Activated T-helper 17 cell treated with anti-CD3 and anti-CD28 coated beads, Interleukin-2, amount 50 U/mL, for 72 hours (primary cell): ENCODE data around the gene DGCR2. TPM values are rescaled to one million over a fixed set of nuclear protein-coding genes. Genes with fewer than 3 reads are reported as not detected.
"Not testable (repeated sequence)": the region's sequence is repeated elsewhere in the genome, so short reads cannot be mapped to it uniquely, and the experiment has no call there.

ENCODE experiments used
- ATAC-seq: fragments of 150-1000 bp; cut with Tn5 transposase; replicated peaks from 2 replicates; pipeline ENCODE4 v1.10.0; 2021; ENCODE audit warnings: mild to moderate bottlenecking, moderate library complexity
- H3K27ac Mint-ChIP-seq: one replicate; pipeline ENCODE4 v1.8.0; 2022; ENCODE audit warnings: mixed read lengths
- H3K27me3 Mint-ChIP-seq: one replicate; pipeline ENCODE4 v1.8.0; 2022; ENCODE audit warnings: mixed read lengths
- H3K36me3 Mint-ChIP-seq: one replicate; pipeline ENCODE4 v1.8.0; 2022; ENCODE audit warnings: low read depth, mild to moderate bottlenecking, mixed read lengths
- H3K4me1 Mint-ChIP-seq: one replicate; pipeline ENCODE4 v1.8.0; 2022; ENCODE audit warnings: mixed read lengths
- H3K4me3 Mint-ChIP-seq: one replicate; pipeline ENCODE4 v1.8.0; 2022; ENCODE audit warnings: mild to moderate bottlenecking, mixed read lengths
- H3K9me3 Mint-ChIP-seq: one replicate; pipeline ENCODE4 v1.8.0; 2022; ENCODE audit warnings: mixed read lengths
- total RNA-seq, 2 donors: library from RNA; stranded (reverse); gene quantifications; one replicate each; pipeline ENCODE4 v1.2.3, GENCODE V29; 2022

Gene DGCR2
- total RNA-seq, 2 donors from 2014 or later: 22.6 to 27.3 TPM

DNA sequence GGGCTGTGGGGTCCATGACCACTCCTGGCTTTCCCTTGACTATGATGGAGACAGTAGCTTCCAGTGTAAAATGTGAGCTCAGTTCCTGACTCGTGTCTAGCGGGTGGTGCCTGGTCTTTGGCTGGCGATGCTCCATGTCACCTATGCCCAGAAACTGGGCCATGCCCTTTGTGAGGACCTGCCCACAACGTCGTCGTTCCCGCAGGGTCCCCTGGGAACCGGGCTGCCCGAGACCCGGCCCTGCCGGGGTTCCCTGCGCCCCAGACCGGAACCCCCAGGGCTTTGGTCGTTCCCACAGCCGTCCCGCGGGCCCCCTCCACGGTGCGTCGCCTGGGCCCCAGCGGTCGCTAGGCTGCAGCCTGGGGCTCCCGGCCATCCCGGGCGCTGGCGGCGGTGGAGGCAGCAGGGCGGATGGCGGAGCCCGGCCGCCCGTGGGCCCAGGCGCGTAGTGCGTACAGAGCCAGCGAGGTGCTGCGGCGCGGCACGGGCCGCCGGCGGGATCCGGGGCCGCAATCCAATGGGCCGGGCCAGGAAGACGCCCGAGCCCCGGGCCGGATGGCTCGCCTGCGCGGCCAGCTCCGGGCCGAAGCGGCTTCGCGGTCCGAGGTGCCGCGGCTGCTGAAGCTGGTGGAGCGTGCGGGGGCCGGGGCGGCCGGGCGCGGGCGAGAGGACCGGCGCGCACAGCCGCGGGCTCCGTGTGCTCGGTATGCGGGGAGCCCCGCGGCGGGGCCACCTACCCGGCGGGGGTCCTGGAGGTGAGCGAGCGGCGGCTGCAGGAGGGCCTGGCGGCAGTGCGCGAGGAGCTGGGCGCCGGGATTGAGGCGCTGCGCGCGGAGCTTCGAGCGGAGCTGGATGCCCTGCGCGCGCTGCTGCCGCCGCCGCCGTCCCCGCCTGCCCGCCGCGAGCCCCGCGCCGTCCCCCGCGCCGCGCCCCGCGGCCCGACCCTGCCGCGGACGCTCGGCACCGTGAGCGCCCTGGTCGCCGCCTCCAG, 92.8 kb downstream of the DGCR2 start:
- H3K4me1 Mint-ChIP-seq, H3K9me3 Mint-ChIP-seq, H3K36me3 Mint-ChIP-seq, H3K27me3 Mint-ChIP-seq, H3K4me3 Mint-ChIP-seq, H3K27ac Mint-ChIP-seq, ATAC-seq: not testable (repeated sequence)

DNA sequence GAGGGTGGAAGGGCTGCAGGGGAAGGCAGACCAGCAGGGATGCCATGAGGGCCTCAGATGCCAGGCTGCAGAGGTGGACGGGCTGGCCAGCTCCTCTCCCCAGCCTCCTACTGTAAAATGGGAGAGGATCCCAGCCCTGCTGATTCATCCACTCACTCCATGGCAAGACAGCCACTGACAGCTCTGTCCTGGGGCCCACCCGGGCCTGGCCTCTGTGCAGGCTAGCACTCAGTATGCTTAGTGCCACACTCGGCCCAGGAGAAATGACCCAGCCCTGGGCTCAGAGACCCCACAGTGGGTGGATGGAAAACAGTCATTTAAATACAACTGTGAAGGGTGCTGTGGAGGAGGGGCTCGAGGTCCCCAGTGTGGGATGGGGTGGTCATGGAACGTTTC, 94.2 kb downstream of the DGCR2 start:
- not testable (repeated sequence) for H3K36me3 Mint-ChIP-seq, H3K9me3 Mint-ChIP-seq, H3K27ac Mint-ChIP-seq, H3K27me3 Mint-ChIP-seq, H3K4me1 Mint-ChIP-seq, ATAC-seq, H3K4me3 Mint-ChIP-seq

GRCh38 chr22:19027371-19028059, 94.7 kb downstream of the DGCR2 start:
- H3K36me3 Mint-ChIP-seq, ATAC-seq, H3K4me1 Mint-ChIP-seq, H3K27ac Mint-ChIP-seq, H3K9me3 Mint-ChIP-seq, H3K4me3 Mint-ChIP-seq: not testable (repeated sequence)
- H3K27me3 Mint-ChIP-seq: peaks cover 12% of the 10 kb centered on the region

DNA sequence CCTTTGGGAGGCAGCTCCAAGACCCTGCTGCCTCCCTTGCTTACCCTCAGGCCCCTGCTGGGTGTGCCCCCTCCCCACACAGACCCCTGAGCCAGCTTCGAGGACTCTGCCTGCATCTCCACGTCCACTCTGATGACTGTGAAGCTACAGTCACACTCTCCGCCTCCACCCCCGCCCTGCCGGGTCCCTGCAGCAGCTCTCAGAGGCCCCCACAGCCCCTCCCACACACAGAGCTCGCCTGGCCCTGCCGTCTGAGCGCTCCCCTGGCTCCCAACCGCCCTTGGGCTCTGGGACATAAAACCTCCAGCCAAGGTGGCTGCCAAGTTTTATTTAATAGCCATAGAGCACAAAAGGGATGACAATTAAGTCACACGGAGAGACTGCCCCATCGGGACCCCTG, 96.1 kb downstream of the DGCR2 start:
- H3K36me3 Mint-ChIP-seq, H3K9me3 Mint-ChIP-seq, H3K4me3 Mint-ChIP-seq, H3K4me1 Mint-ChIP-seq, ATAC-seq, H3K27ac Mint-ChIP-seq: not testable (repeated sequence)
- peaks cover 12% of the 10 kb centered on the region for H3K27me3 Mint-ChIP-seq

DNA sequence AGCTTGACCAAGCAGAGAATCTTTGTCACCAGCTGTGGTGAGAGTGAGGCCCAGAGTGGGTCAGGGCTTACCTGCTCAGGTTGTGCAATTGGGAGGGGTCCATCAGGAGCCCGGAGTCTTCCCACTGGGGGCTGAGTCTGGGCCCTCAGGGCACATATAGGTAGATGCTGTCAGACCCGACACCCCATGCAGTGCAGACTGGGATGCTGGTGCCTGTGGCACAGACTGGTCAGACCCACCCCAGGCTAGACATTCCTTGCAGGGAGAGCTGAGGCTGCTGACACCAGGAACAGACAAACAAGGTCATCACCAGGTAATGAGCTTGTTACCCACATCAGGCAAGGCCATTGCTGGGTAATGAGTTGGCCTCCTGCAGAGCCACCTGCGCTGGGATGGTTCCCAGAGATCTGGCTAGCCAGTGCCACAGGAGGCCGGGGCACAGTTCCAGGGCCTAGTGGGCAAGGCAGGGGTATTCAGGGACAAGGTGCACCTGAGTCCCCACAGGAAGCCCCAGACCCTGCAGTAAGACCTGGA, 97.2 kb downstream of the DGCR2 start:
- not testable (repeated sequence) for H3K27ac Mint-ChIP-seq, H3K4me3 Mint-ChIP-seq, H3K9me3 Mint-ChIP-seq, ATAC-seq, H3K4me1 Mint-ChIP-seq, H3K36me3 Mint-ChIP-seq
- H3K27me3 Mint-ChIP-seq: peaks cover 16% of the 10 kb centered on the region

DNA sequence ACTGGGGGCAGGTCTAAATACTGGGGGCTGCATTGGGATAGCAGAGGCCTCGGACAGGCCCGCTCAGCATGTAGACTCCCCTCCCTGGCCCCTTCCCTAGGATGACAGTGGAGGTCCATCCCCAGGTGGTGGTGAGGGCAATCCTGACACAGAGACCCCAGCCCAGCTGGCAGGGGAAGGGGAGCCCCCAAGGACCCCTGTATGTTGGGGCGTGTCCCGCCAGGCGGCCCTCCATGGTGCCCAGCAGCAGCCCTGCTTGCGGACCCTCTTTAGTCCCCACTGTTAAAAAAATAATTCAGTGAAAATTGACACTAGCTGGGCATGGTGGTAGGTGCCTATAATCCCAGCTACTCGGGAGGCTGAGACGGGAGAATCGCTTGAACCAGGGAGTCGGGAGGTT, 98.3 kb downstream of the DGCR2 start:
- H3K27me3 Mint-ChIP-seq: peaks cover 16% of the 10 kb centered on the region
- H3K9me3 Mint-ChIP-seq: not testable (repeated sequence)

DNA sequence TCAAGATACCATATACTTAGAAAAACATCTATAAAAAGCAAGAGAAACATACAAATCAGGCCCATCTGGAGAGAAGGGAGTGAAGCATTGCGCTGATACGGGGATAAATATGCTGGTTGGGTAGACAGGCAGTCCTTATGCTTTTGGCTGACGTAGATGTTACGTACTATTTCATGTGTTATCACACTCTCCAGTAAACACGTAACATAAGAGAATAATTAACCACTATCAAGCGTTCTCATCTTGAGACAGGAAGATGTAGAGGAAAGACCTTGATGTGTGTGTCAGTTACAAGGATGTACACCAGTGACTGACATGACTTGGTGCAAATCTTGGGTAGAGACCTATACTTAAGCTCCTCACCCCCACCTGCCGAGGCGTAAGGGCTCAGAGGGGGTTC, 99.5 kb downstream of the DGCR2 start:
- Mint-ChIP-seq H3K27ac (no peak overlapping the region), H3K4me1 (peaks cover 4% of the 10 kb centered on the region), H3K27me3 (peaks cover 15% of the 10 kb centered on the region), H3K4me3 (no peak overlapping the region), H3K9me3 (no peaks in the 10 kb centered on the region), H3K36me3 (no peaks in the 10 kb centered on the region)
- no peak for ATAC-seq

More for the DNA sequence above, 98.3 kb downstream of the DGCR2 start:
- H3K36me3 Mint-ChIP-seq, H3K27ac Mint-ChIP-seq, H3K4me3 Mint-ChIP-seq, H3K4me1 Mint-ChIP-seq, ATAC-seq: not testable (repeated sequence)

GRCh38 chr22:19019679-19020032, 102.6 kb downstream of the DGCR2 start:
- H3K4me1 Mint-ChIP-seq: no peaks in the 10 kb centered on the region
- H3K9me3 Mint-ChIP-seq: no peaks in the 10 kb centered on the region
- no peak overlapping the region for H3K4me3 Mint-ChIP-seq
- H3K27ac Mint-ChIP-seq: no peak overlapping the region
- no peak for ATAC-seq
- no peaks in the 10 kb centered on the region for H3K36me3 Mint-ChIP-seq
- peaks cover 10% of the 10 kb centered on the region for H3K27me3 Mint-ChIP-seq

GRCh38 chr22:19019029-19019678, 103.1 kb downstream of the DGCR2 start:
- peaks cover 15% of the 10 kb centered on the region for H3K27me3 Mint-ChIP-seq
- H3K4me1 Mint-ChIP-seq: no peaks in the 10 kb centered on the region
- H3K36me3 Mint-ChIP-seq: no peaks in the 10 kb centered on the region
- H3K4me3 Mint-ChIP-seq: no peak overlapping the region
- no peaks in the 10 kb centered on the region for H3K9me3 Mint-ChIP-seq
- no peak for ATAC-seq
- no peak overlapping the region for H3K27ac Mint-ChIP-seq

- H3K27ac Mint-ChIP-seq: no peak overlapping the region
- H3K36me3 Mint-ChIP-seq: no peaks in the 10 kb centered on the region
- no peak for ATAC-seq
- no peak overlapping the region for H3K4me3 Mint-ChIP-seq
- H3K9me3 Mint-ChIP-seq: no peaks in the 10 kb centered on the region
- H3K27me3 Mint-ChIP-seq: peaks cover 16% of the 10 kb centered on the region
- no peaks in the 10 kb centered on the region for H3K4me1 Mint-ChIP-seq
Observed at GRCh38 chr22:19018256-19018655, 104.0 kb downstream of the DGCR2 start.

- Mint-ChIP-seq H3K9me3 (no peaks in the 10 kb centered on the region), H3K4me1 (no peaks in the 10 kb centered on the region), H3K4me3 (no peak overlapping the region), H3K27me3 (peaks cover 16% of the 10 kb centered on the region), H3K27ac (no peak overlapping the region), H3K36me3 (no peaks in the 10 kb centered on the region)
- ATAC-seq: no peak
Observed at GRCh38 chr22:19016081-19016766, 106.0 kb downstream of the DGCR2 start.

- H3K9me3 Mint-ChIP-seq: no peaks in the 10 kb centered on the region
- no peaks in the 10 kb centered on the region for H3K36me3 Mint-ChIP-seq
- H3K27ac Mint-ChIP-seq: no peak overlapping the region
- no peaks in the 10 kb centered on the region for H3K4me1 Mint-ChIP-seq
- no peak overlapping the region for H3K4me3 Mint-ChIP-seq
- no peak for ATAC-seq
- H3K27me3 Mint-ChIP-seq: peaks cover 16% of the 10 kb centered on the region
Observed at GRCh38 chr22:19014886-19015285, 107.3 kb downstream of the DGCR2 start.

DNA sequence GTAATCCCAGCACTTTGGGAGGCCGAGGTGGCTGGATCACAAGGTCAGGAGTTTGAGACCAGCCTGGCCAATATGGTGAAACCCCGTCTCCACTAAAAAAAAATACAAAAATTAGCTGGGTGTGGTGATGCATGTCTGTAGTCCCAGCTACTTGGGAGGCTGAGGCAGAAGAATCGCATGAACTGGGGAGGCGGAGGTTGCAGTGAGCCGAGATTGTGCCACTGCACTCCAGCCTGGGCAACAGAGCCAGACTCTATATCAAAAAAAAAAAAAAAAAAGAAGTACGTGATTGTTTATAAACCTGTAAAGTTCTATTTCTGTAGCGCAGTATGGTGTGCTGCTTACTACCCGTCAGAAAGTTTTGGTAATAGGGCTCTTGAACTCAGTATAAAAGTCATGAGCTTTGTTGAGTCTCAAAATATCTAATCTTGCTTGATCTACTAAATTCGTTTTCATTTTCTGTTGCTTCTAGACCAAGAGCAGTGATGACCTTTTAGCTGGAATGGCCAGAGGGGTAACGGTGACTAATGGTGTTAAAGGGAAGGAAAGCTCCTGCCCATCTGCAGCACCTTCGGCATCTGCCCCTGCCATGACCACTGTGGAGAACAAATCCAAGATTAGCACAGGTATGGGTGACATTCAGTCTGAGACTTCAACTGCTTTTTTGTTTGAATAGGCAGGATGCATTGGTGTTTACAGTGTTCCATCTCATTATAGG, 108.2 kb downstream of the DGCR2 start:
- H3K4me3 Mint-ChIP-seq, H3K27ac Mint-ChIP-seq, H3K36me3 Mint-ChIP-seq, H3K9me3 Mint-ChIP-seq, H3K4me1 Mint-ChIP-seq, ATAC-seq: not testable (repeated sequence)
- H3K27me3 Mint-ChIP-seq: peaks cover 16% of the 10 kb centered on the region

DNA sequence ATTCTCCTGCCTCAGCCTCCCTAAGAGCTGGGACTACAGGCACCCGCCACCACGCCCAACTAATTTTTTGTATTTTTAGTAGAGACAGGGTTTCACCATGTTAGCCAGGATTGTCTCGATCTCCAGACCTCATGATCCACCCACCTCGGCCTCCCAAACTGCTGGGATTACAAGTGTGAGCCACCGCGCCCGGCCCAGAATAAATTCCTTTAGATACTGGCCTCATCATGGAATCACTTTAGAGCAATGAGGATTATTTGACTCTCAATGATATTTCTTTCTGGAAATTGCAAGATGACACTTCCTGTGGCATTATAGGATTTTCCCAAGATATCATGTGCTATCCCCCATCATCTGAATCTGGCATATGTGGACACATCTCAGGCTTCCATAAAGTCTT, 108.8 kb downstream of the DGCR2 start:
- not testable (repeated sequence) for H3K27ac Mint-ChIP-seq, H3K36me3 Mint-ChIP-seq, H3K9me3 Mint-ChIP-seq, H3K4me3 Mint-ChIP-seq, H3K4me1 Mint-ChIP-seq, ATAC-seq
- peaks cover 16% of the 10 kb centered on the region for H3K27me3 Mint-ChIP-seq
